Measurements from ENCODE around the gene FREM3.
A peak's percentile ranks its signal among the peaks of the same experiment; 100 is the strongest.
"Not testable (repeated sequence)": the region's sequence is repeated elsewhere in the genome, so short reads cannot be mapped to it uniquely, and the experiment has no call there.

The FREM3 gene

GRCh38 chr4:143700416-143701352 is at the start of gene FREM3:
Gene FREM3 (minus strand): TSS chr4:143700675. CDS start chr4:143700675, 0 bp downstream.
- no peak for TF ChIP-seq JUND (IDR thresholded peaks at IDR 0.05; ENCODE audit: low read depth)
- DNase-seq (ENCODE audit: low read depth in 1 of 2, low spot score in 1 of 2), result peak in 1 of 2 experiments; percentile 14
- in situ Hi-C loops (cut with HindIII; ENCODE audit: low pct_unique_long_range_greater_than_20kb, low sequenced_read_pairs), result no loop called here

GRCh38 chr4:143745874-143746273 is 45.4 kb upstream of the FREM3 start:
- no peak for DNase-seq (ENCODE audit: low read depth in 1 of 2, low spot score in 1 of 2)
- in situ Hi-C loops (cut with HindIII; ENCODE audit: low pct_unique_long_range_greater_than_20kb, low sequenced_read_pairs), result no loop called here
- TF ChIP-seq JUND (IDR thresholded peaks at IDR 0.05; ENCODE audit: low read depth), result no peak

- no peak for TF ChIP-seq JUND (IDR thresholded peaks at IDR 0.05; ENCODE audit: low read depth)
- in situ Hi-C loops (cut with HindIII; ENCODE audit: low pct_unique_long_range_greater_than_20kb, low sequenced_read_pairs), result no loop called here
- no peak for DNase-seq (ENCODE audit: low read depth in 1 of 2, low spot score in 1 of 2)
Measured at GRCh38 chr4:143743591-143743990, 43.1 kb upstream of the FREM3 start.

GRCh38 chr4:143742834-143743233 is 42.4 kb upstream of the FREM3 start:
- in situ Hi-C loops (cut with HindIII; ENCODE audit: low pct_unique_long_range_greater_than_20kb, low sequenced_read_pairs), result no loop called here
- DNase-seq (ENCODE audit: low read depth in 1 of 2, low spot score in 1 of 2), result no peak
- no peak for TF ChIP-seq JUND (IDR thresholded peaks at IDR 0.05; ENCODE audit: low read depth)

- DNase-seq (ENCODE audit: low read depth in 1 of 2, low spot score in 1 of 2), result no peak
- no peak for TF ChIP-seq JUND (IDR thresholded peaks at IDR 0.05; ENCODE audit: low read depth)
- in situ Hi-C loops (cut with HindIII; ENCODE audit: low pct_unique_long_range_greater_than_20kb, low sequenced_read_pairs), result no loop called here
Measured at GRCh38 chr4:143736861-143737260, 36.4 kb upstream of the FREM3 start.

- in situ Hi-C loops (cut with HindIII; ENCODE audit: low pct_unique_long_range_greater_than_20kb, low sequenced_read_pairs), result not testable (repeated sequence)
Measured at GRCh38 chr4:143736061-143736460, 35.6 kb upstream of the FREM3 start.

GRCh38 chr4:143728166-143728565 is 27.7 kb upstream of the FREM3 start:
- in situ Hi-C loops (cut with HindIII; ENCODE audit: low pct_unique_long_range_greater_than_20kb, low sequenced_read_pairs), result no loop called here
- DNase-seq (ENCODE audit: low read depth in 1 of 2, low spot score in 1 of 2), result peak in 1 of 2 experiments; percentile 15
- TF ChIP-seq JUND (IDR thresholded peaks at IDR 0.05; ENCODE audit: low read depth), result no peak

More at GRCh38 chr4:143736061-143736460, 35.6 kb upstream of the FREM3 start:
- not testable (repeated sequence) for DNase-seq (ENCODE audit: low read depth in 1 of 2, low spot score in 1 of 2)

- TF ChIP-seq JUND (IDR thresholded peaks at IDR 0.05; ENCODE audit: low read depth), result no peak
- in situ Hi-C loops (cut with HindIII; ENCODE audit: low pct_unique_long_range_greater_than_20kb, low sequenced_read_pairs), result no loop called here
Measured at GRCh38 chr4:143726714-143727113, 26.2 kb upstream of the FREM3 start.

GRCh38 chr4:143721317-143721716 is 20.8 kb upstream of the FREM3 start:
- in situ Hi-C loops (cut with HindIII; ENCODE audit: low pct_unique_long_range_greater_than_20kb, low sequenced_read_pairs), result no loop called here
- TF ChIP-seq JUND (IDR thresholded peaks at IDR 0.05; ENCODE audit: low read depth), result no peak
- DNase-seq (ENCODE audit: low read depth in 1 of 2, low spot score in 1 of 2), result no peak

More at GRCh38 chr4:143726714-143727113, 26.2 kb upstream of the FREM3 start:
- DNase-seq (ENCODE audit: low read depth in 1 of 2, low spot score in 1 of 2), result no peak

- in situ Hi-C loops (cut with HindIII; ENCODE audit: low pct_unique_long_range_greater_than_20kb, low sequenced_read_pairs), result not testable (repeated sequence)
Measured at GRCh38 chr4:143718748-143719147, 18.3 kb upstream of the FREM3 start.

GRCh38 chr4:143713955-143714625 is 13.6 kb upstream of the FREM3 start:
- DNase-seq (ENCODE audit: low read depth in 1 of 2, low spot score in 1 of 2), result no peak
- in situ Hi-C loops (cut with HindIII; ENCODE audit: low pct_unique_long_range_greater_than_20kb, low sequenced_read_pairs), result no loop called here
- TF ChIP-seq JUND (IDR thresholded peaks at IDR 0.05; ENCODE audit: low read depth), result no peak

More at GRCh38 chr4:143718748-143719147, 18.3 kb upstream of the FREM3 start:
- DNase-seq (ENCODE audit: low read depth in 1 of 2, low spot score in 1 of 2), result not testable (repeated sequence)

GRCh38 chr4:143713553-143713952 is 13.1 kb upstream of the FREM3 start:
- DNase-seq (ENCODE audit: low read depth in 1 of 2, low spot score in 1 of 2), result no peak
- TF ChIP-seq JUND (IDR thresholded peaks at IDR 0.05; ENCODE audit: low read depth), result no peak
- in situ Hi-C loops (cut with HindIII; ENCODE audit: low pct_unique_long_range_greater_than_20kb, low sequenced_read_pairs), result no loop called here

GRCh38 chr4:143712155-143712550 is 11.7 kb upstream of the FREM3 start:
- no peak for TF ChIP-seq JUND (IDR thresholded peaks at IDR 0.05; ENCODE audit: low read depth)
- no peak for DNase-seq (ENCODE audit: low read depth in 1 of 2, low spot score in 1 of 2)
- in situ Hi-C loops (cut with HindIII; ENCODE audit: low pct_unique_long_range_greater_than_20kb, low sequenced_read_pairs), result no loop called here

Measured in T47D (cell line).